Thyroid gland (tissue), 4 donors: ENCODE results near the gene LRMDA. TPM values are rescaled to one million over a fixed set of nuclear protein-coding genes. Genes with fewer than 3 reads are reported as not detected.
"Not testable (repeated sequence)": the region's sequence is repeated elsewhere in the genome, so short reads cannot be mapped to it uniquely, and the experiment has no call there.

ENCODE experiments used
- DNase-seq, 2 donors: peaks; one replicate each; pipeline ENCODE4 v3.0.0-alpha.2; 2019
- H3K27ac ChIP-seq, 3 donors: fragments of 200-600 bp; sonication (generic); 1 replicate in 2 of 3; 2 replicates in 1 of 3; pipeline ENCODE4 v1.5.1; 2016 to 2019; ENCODE audit warnings: mild to moderate bottlenecking in 1 of 3, moderate library complexity in 1 of 3
- H3K27me3 ChIP-seq: fragments of 200-600 bp; sonication (generic); one replicate; pipeline ENCODE4 v1.5.1; 2019
- H3K36me3 ChIP-seq, 2 donors: fragments of 200-600 bp; sonication (generic); one replicate each; pipeline ENCODE4 v1.5.1; 2016 to 2019
- H3K4me1 ChIP-seq, 2 donors: fragments of 200-600 bp; sonication (generic); one replicate each; pipeline ENCODE4 v1.5.1; 2017 to 2019
- H3K4me3 ChIP-seq, 3 donors: fragments of 200-600 bp; sonication (generic); replicated peaks in 1 of 3; 1 replicate in 2 of 3; 2 replicates in 1 of 3; pipeline ENCODE4 v1.5.1; 2016; ENCODE audit warnings: mild to moderate bottlenecking in 1 of 3
- H3K9me3 ChIP-seq: fragments of 200-600 bp; sonication (generic); one replicate; pipeline ENCODE4 v1.5.1; 2017
- POLR2A ChIP-seq, 2 donors: fragments of 450-650 bp; IDR thresholded peaks; one replicate each; pipeline ENCODE4 v1.6.1; 2017; ENCODE audit warnings: antibody characterized with exemption in 2 of 2, mild to moderate bottlenecking in 2 of 2, moderate library complexity in 1 of 2
- WGBS, 2 donors: methylation state at CpG; one replicate each; pipeline ENCODE4 v1.1.5; 2017; 5-methylcytosine and 5-hydroxymethylcytosine counted together
- intact Hi-C: fragments of 100-400 bp; cut with DNase I; formaldehyde crosslinking; loops from one replicate; pipeline ENCODE4 v1.15.1; 2023
- total RNA-seq, 4 donors: library from RNA; depleted of rRNA; stranded (reverse); fragments of >200 nt; gene quantifications; one replicate each; pipeline ENCODE4 v1.2.3, GENCODE V29; 2016
- TF ChIP-seq, protein P1 (sequence below), 6 experiments: fragments of 200-600 bp in 3 of 6; fragments of 450-650 bp in 3 of 6; sonication (generic) in 3 of 6; IDR thresholded peaks; one replicate each; pipeline ENCODE4 v1.5.1; 2016 to 2019; ENCODE audit warnings: antibody characterized with exemption in 6 of 6, mild to moderate bottlenecking in 2 of 6, inconsistent platforms in 1 of 6, moderate library complexity in 1 of 6

Gene LRMDA
- total RNA-seq, 4 donors from 2014 or later, result 16.5 to 31.7 (median 23.2) TPM

DNA sequence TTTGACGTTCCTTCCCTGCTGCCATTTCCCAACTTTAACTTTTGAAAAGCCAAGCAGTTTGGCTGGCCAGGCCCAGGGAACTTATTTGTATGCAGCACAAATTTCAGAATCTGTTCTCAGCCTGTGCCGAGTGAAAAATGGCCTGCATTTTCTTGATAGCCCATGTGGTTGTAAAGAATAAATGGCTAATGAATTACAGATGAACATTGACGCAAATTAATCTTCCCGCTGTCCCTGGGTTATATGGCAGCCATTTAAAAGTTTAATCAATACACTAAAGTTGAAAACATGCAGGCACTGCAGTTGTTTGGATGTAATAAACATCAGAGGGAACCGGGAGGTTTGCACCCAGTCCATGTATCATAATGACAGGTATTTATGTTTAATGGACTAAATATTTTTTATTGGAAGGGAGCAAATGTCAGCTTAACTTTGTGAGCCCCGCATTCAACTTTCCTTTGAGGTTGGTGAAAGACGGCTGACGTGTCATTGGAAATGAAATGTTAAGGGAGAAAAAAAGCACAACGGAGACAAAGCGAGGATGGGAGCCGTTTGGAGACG, 1092.4 kb downstream of the LRMDA start:
- 89 to 93% methylated on average over 12 of the region's 12 CpGs for WGBS, 2 donors
- H3K27me3 ChIP-seq, result no peaks in the 10 kb centered on the region
- intact Hi-C loops, result no loop called here
- H3K4me1 ChIP-seq, result no peaks in the 10 kb centered on the region
- no peaks in the 10 kb centered on the region for H3K9me3 ChIP-seq
- H3K27ac ChIP-seq, result no peak overlapping the region
- TF ChIP-seq, protein P1, sequence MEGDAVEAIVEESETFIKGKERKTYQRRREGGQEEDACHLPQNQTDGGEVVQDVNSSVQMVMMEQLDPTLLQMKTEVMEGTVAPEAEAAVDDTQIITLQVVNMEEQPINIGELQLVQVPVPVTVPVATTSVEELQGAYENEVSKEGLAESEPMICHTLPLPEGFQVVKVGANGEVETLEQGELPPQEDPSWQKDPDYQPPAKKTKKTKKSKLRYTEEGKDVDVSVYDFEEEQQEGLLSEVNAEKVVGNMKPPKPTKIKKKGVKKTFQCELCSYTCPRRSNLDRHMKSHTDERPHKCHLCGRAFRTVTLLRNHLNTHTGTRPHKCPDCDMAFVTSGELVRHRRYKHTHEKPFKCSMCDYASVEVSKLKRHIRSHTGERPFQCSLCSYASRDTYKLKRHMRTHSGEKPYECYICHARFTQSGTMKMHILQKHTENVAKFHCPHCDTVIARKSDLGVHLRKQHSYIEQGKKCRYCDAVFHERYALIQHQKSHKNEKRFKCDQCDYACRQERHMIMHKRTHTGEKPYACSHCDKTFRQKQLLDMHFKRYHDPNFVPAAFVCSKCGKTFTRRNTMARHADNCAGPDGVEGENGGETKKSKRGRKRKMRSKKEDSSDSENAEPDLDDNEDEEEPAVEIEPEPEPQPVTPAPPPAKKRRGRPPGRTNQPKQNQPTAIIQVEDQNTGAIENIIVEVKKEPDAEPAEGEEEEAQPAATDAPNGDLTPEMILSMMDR (IDR thresholded peaks at IDR 0.05), result no peak
- TF ChIP-seq POLR2A (IDR thresholded peaks at IDR 0.05), result no peak
- no peak for DNase-seq
- H3K4me3 ChIP-seq, result no peak overlapping the region
- H3K36me3 ChIP-seq, result no peaks in the 10 kb centered on the region

DNA sequence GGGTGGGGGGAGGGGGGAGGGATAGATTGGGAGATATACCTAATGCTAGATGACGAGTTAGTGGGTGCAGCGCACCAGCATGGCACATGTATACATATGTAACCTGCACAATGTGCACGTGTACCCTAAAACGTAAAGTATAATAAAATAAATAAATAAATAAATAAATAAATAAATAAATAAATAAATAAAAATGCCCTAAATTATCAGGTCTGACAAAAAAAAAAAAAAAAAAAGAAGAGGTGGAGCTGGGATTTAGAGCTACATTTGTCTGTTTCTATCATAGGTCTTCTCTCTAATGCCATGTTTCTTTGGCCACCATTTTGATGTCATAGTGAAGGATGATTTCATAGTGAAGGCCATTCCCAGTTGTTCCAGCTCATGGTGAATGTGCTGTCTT, 1095.4 kb downstream of the LRMDA start:
- H3K27me3 ChIP-seq, DNase-seq, intact Hi-C loops, H3K9me3 ChIP-seq, H3K36me3 ChIP-seq, H3K4me3 ChIP-seq, H3K4me1 ChIP-seq, H3K27ac ChIP-seq: not testable (repeated sequence)
- 97 to 98% methylated on average over 4 of the region's 4 CpGs for WGBS, 2 donors

GRCh38 chr10:76540331-76540730, 1108.9 kb downstream of the LRMDA start:
- intact Hi-C loops, result loop anchor here (10.0 kb wide), 1 partner anchor 1146 kb away; no protein-coding TSS in a partner anchor
- Histone ChIP-seq H3K27me3 (no peaks in the 10 kb centered on the region), H3K4me3 (no peak overlapping the region), H3K36me3 (no peaks in the 10 kb centered on the region), H3K27ac (no peak overlapping the region), H3K4me1 (peaks cover 0 to 3% of the 10 kb centered on the region in 2 donors), H3K9me3 (no peaks in the 10 kb centered on the region)
- TF ChIP-seq POLR2A (IDR thresholded peaks at IDR 0.05), result no peak
- TF ChIP-seq, protein P1 (IDR thresholded peaks at IDR 0.05), result no peak
- no peak for DNase-seq
- WGBS, 2 donors, result 38 to 58% methylated on average over 5 of the region's 5 CpGs

- intact Hi-C loops, result loop anchor here (10.0 kb wide), 1 partner anchor 1146 kb away; no protein-coding TSS in a partner anchor
- 55 to 72% methylated on average over 3 of the region's 3 CpGs for WGBS, 2 donors
- no peak overlapping the region for H3K27ac ChIP-seq
- no peaks in the 10 kb centered on the region for H3K9me3 ChIP-seq
- no peaks in the 10 kb centered on the region for H3K27me3 ChIP-seq
- peaks cover 0 to 3% of the 10 kb centered on the region in 2 donors for H3K4me1 ChIP-seq
- H3K4me3 ChIP-seq, result no peak overlapping the region
- no peak for TF ChIP-seq POLR2A (IDR thresholded peaks at IDR 0.05)
- TF ChIP-seq, protein P1 (IDR thresholded peaks at IDR 0.05), result no peak
- DNase-seq, result no peak
- H3K36me3 ChIP-seq, result no peaks in the 10 kb centered on the region
Observed at GRCh38 chr10:76540786-76541185, 1109.4 kb downstream of the LRMDA start.

DNA sequence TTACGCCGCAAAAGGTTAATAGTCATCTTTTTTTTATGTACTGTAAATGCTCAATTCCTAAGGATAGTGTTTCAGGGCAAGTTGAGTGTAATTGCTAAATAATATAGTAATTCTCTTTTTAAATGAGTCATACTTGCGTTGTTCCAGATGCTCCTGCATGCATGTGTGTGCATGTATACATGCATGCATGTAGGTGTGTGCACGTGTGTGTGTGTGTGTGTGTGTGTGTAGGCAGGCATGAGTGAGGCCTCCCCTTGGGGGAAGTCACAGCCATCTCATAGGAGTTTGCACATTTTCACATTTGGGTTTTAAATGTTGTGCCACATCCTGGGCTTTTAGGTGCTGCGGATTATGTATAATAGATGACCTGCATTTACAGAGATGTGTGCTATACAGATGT, 1110.4 kb downstream of the LRMDA start:
- no peak overlapping the region for H3K27ac ChIP-seq
- H3K27me3 ChIP-seq, result no peaks in the 10 kb centered on the region
- no peak overlapping the region for H3K4me3 ChIP-seq
- peaks cover 3 to 14% of the 10 kb centered on the region in 2 donors for H3K4me1 ChIP-seq
- no peaks in the 10 kb centered on the region for H3K36me3 ChIP-seq
- no peaks in the 10 kb centered on the region for H3K9me3 ChIP-seq
- TF ChIP-seq POLR2A (IDR thresholded peaks at IDR 0.05), result no peak
- TF ChIP-seq, protein P1 (IDR thresholded peaks at IDR 0.05), result no peak
- no peak for DNase-seq
- intact Hi-C loops, result loop anchor here (10.0 kb wide), 1 partner anchor 1147 kb away; no protein-coding TSS in a partner anchor
- 79 to 88% methylated on average over 5 of the region's 5 CpGs for WGBS, 2 donors
